Measurements from ENCODE around the gene NUP210L. TPM values are rescaled to one million over a fixed set of nuclear protein-coding genes. Genes with fewer than 3 reads are reported as not detected.
A peak's percentile ranks its signal among the peaks of the same experiment; 100 is the strongest.

NUP210L gene
- total RNA-seq, 1 experiment from 2014 or later, result 0.12 TPM

DNA sequence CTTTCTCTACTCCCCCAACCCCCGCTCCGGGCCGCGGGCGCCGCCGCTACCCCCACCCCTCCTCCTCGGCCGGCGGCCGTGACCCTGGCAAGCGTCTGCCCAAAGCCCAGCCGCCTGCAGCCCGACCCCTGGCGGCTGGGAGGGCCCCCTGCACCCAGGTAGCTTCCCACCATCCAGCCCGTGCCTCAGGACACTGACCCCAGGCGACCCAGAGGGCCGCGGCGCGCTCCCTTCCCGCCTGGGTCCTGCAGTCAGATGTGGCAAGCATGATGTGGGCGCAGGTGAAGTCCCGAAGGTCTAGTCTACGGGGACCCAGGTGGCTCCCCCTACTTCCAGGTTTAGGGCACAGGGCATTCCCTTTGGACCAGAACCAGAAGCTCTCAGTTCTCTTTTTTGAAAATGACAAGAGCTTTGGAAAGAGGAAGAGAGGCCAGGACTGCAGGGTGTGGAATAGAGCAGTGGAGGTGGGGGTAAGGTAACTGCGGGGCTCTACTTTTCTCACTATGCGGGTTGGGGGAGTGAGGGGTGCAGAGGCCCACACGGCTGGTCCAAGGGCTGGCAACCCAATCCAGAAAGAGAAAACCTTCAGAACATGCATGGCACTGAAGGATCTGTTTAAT is 208.1 kb downstream of the NUP210L start, which contains the start of gene DENND4B:
TSS of gene DENND4B (minus strand) at position 97 of the 620 bp plus-strand sequence. CDS start 2,344 bp downstream, outside the sequence.
- BruUV-seq (replicated peaks), result no TSS peak
- TF ChIP-seq, protein P1, sequence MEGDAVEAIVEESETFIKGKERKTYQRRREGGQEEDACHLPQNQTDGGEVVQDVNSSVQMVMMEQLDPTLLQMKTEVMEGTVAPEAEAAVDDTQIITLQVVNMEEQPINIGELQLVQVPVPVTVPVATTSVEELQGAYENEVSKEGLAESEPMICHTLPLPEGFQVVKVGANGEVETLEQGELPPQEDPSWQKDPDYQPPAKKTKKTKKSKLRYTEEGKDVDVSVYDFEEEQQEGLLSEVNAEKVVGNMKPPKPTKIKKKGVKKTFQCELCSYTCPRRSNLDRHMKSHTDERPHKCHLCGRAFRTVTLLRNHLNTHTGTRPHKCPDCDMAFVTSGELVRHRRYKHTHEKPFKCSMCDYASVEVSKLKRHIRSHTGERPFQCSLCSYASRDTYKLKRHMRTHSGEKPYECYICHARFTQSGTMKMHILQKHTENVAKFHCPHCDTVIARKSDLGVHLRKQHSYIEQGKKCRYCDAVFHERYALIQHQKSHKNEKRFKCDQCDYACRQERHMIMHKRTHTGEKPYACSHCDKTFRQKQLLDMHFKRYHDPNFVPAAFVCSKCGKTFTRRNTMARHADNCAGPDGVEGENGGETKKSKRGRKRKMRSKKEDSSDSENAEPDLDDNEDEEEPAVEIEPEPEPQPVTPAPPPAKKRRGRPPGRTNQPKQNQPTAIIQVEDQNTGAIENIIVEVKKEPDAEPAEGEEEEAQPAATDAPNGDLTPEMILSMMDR (IDR thresholded peaks at IDR 0.05; ENCODE audit: unreplicated experiment), result peak; percentile 93
- H3K9me3 Mint-ChIP-seq (ENCODE audit: low read depth, unreplicated experiment), result no peaks in the 10 kb centered on the region
- peak within 1 kb of the TSS; percentile 86 for H3K4me3 Mint-ChIP-seq (ENCODE audit: low read depth, unreplicated experiment)
- peak within 1 kb of the TSS; percentile 59 for H3K27ac Mint-ChIP-seq (ENCODE audit: unreplicated experiment)
- peaks cover 41% of the 10 kb centered on the region for H3K36me3 Mint-ChIP-seq (ENCODE audit: insufficient read depth, unreplicated experiment)
- intact Hi-C loops (cut with micrococcal nuclease; ENCODE audit: unreplicated experiment), result no loop called here
- CTCF ChIA-PET, result interaction anchor here (0.6 to 1.9 kb wide), 15 partner anchors 11 to 159 kb away, joined by 3 to 9 read pairs (median 3); partner anchors contain the start of genes CREB3L4, CRTC2, RAB13 and SLC39A1
- no peaks in the 10 kb centered on the region for H3K27me3 Mint-ChIP-seq (ENCODE audit: unreplicated experiment)
- DNase-seq, result peak; percentile 92
- H3K4me1 Mint-ChIP-seq (ENCODE audit: low read depth, unreplicated experiment), result peaks cover 17% of the 10 kb centered on the region

DNA sequence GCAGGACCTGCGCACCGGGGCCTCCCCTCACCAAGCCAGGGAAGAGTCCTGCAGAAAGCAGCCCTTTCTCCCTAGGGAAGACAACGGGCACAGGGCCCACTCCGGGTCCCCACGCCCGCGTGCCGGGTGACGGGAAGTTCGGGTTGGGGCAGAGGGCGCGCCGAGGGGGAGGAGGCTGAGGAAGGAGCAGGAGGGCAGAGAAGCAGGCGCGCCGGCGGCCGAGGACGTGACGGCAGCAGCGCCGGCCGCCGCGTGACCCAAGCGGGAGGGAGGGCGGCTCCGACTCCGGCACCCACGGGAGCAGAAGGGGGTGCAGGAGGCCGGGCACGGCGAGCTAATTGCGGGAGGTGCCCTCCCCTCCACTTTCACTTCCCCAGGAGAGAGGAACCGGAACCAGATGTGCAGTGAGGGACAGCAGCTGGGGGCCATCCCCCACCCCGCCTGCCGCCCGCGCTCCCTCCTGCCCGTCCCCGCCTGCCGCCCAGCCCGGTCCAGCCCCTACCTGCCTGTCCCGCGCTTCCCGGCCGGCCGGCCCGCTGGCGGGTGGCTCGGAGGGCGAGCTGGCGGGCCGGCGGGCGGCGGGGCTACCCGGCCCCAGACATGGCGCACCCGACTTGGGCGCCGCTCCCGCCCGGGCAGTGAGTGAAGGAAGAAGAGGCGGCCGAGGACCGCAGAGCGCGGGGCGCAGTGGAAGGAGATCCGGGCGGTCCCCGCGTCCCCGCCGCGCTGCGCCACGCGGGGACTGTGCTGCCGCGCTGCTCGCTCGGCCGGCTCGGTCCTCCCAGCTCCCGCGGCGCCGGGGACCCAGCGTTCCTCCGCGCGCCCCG is 208.9 kb downstream of the NUP210L start:
- DNase-seq, result peak; percentile 68
- intact Hi-C loops (cut with micrococcal nuclease; ENCODE audit: unreplicated experiment), result loop anchor here (1.0 kb wide), 1 partner anchor 40 kb away; the partner anchor contains the start of gene RAB13
- CTCF ChIA-PET, result interaction anchor here (0.7 to 1.9 kb wide), 14 partner anchors 12 to 160 kb away, joined by 3 to 9 read pairs (median 3); partner anchors contain the start of genes CREB3L4, CRTC2, RAB13 and SLC39A1
- no peaks in the 10 kb centered on the region for H3K9me3 Mint-ChIP-seq (ENCODE audit: low read depth, unreplicated experiment)
- no TSS peak for BruUV-seq (replicated peaks)
- H3K27ac Mint-ChIP-seq (ENCODE audit: unreplicated experiment), result peak overlapping the region; percentile 59
- TF ChIP-seq, protein P1 (IDR thresholded peaks at IDR 0.05; ENCODE audit: unreplicated experiment), result no peak
- H3K36me3 Mint-ChIP-seq (ENCODE audit: insufficient read depth, unreplicated experiment), result peaks cover 47% of the 10 kb centered on the region
- H3K27me3 Mint-ChIP-seq (ENCODE audit: unreplicated experiment), result no peaks in the 10 kb centered on the region
- peak overlapping the region; percentile 86 for H3K4me3 Mint-ChIP-seq (ENCODE audit: low read depth, unreplicated experiment)
- H3K4me1 Mint-ChIP-seq (ENCODE audit: low read depth, unreplicated experiment), result peaks cover 17% of the 10 kb centered on the region

DNA sequence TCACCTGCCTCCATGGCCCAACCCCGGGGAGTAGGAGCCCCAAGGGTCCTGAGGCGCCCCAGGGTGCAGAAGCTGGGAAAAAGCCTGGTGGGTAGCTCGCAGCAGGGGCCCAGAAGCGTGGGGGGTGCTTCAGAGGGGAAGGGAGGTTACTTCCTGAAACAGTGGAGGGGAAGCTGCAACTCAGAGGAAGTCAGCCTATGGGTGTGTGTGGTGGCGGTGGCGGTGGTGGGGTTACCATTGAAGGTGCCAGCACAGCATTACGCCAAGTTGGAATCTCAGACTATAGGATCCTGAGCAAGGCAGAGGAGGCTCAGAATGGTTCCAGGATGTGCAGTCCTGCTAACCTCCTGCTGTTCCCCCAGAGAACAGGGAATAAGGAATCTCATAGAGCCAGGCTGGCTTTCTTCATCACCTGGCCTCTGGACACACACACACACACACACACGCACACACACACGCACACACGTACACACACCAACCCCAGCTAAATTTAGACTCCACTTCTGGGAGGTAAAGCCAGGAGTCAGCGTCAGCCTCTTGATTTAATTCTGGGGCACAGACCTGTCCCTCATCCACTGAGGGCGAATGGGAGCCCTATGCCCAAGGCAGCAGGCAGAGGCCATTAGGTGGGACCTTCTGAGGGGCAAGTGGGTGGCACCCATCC is 209.6 kb downstream of the NUP210L start:
- H3K9me3 Mint-ChIP-seq (ENCODE audit: low read depth, unreplicated experiment), result no peaks in the 10 kb centered on the region
- H3K27me3 Mint-ChIP-seq (ENCODE audit: unreplicated experiment), result no peaks in the 10 kb centered on the region
- H3K27ac Mint-ChIP-seq (ENCODE audit: unreplicated experiment), result peak overlapping the region; percentile 59
- peaks cover 17% of the 10 kb centered on the region for H3K4me1 Mint-ChIP-seq (ENCODE audit: low read depth, unreplicated experiment)
- no TSS peak for BruUV-seq (replicated peaks)
- peaks cover 50% of the 10 kb centered on the region for H3K36me3 Mint-ChIP-seq (ENCODE audit: insufficient read depth, unreplicated experiment)
- peak; percentile 35 for DNase-seq
- intact Hi-C loops (cut with micrococcal nuclease; ENCODE audit: unreplicated experiment), result loop anchor here (1.0 kb wide), 1 partner anchor 41 kb away; the partner anchor contains the start of gene RAB13
- CTCF ChIA-PET, result interaction anchor here (1.0 to 1.9 kb wide), 5 partner anchors 14 to 124 kb away, joined by 3 to 9 read pairs (median 4); partner anchors contain the start of genes GATAD2B and SLC39A1
- peak overlapping the region; percentile 86 for H3K4me3 Mint-ChIP-seq (ENCODE audit: low read depth, unreplicated experiment)
- TF ChIP-seq, protein P1 (IDR thresholded peaks at IDR 0.05; ENCODE audit: unreplicated experiment), result no peak

DNA sequence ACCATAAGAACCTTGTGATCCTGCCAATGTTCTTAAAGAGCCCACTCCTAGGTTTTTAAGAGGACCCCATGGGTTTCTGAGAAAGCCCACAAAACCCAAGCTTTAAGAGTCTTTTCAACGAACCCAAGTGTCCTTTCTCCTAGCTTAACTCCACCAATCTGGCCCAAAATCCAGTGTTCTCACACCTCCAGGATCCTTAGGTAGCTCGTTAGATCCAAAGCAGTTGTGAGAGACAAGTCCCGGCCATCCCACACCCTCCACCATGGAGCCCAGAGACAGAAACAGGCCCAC is 210.1 kb downstream of the NUP210L start:
- CTCF ChIA-PET, result interaction anchor here (1.2 kb wide), 1 partner anchor 22 kb away, joined by 3 read pairs; the partner anchor contains the start of gene GATAD2B
- TF ChIP-seq, protein P1 (IDR thresholded peaks at IDR 0.05; ENCODE audit: unreplicated experiment), result no peak
- intact Hi-C loops (cut with micrococcal nuclease; ENCODE audit: unreplicated experiment), result loop anchor here (1.0 kb wide), 1 partner anchor 42 kb away; the partner anchor contains the start of gene RAB13
- Mint-ChIP-seq H3K4me1 (ENCODE audit: low read depth, unreplicated experiment) (peaks cover 17% of the 10 kb centered on the region), H3K27me3 (ENCODE audit: unreplicated experiment) (no peaks in the 10 kb centered on the region), H3K4me3 (ENCODE audit: low read depth, unreplicated experiment) (peak overlapping the region; percentile 86), H3K27ac (ENCODE audit: unreplicated experiment) (peak overlapping the region; percentile 18), H3K36me3 (ENCODE audit: insufficient read depth, unreplicated experiment) (peaks cover 50% of the 10 kb centered on the region), H3K9me3 (ENCODE audit: low read depth, unreplicated experiment) (no peaks in the 10 kb centered on the region)
- TSS peak; percentile 15 for BruUV-seq (replicated peaks)
- no peak for DNase-seq

All from Calu3 (cell line).